Effector CD8-positive, alpha-beta T cell (primary cell): ENCODE data around the gene COL26A1.

Source experiments
- DNase-seq: peaks from one replicate; lab custom pipeline; 2025; lab: John Stamatoyannopoulos, UW

The COL26A1 gene

GRCh38 chr7:101373812-101374614 is 11.3 kb downstream of the COL26A1 start:
- no peak for DNase-seq

DNA sequence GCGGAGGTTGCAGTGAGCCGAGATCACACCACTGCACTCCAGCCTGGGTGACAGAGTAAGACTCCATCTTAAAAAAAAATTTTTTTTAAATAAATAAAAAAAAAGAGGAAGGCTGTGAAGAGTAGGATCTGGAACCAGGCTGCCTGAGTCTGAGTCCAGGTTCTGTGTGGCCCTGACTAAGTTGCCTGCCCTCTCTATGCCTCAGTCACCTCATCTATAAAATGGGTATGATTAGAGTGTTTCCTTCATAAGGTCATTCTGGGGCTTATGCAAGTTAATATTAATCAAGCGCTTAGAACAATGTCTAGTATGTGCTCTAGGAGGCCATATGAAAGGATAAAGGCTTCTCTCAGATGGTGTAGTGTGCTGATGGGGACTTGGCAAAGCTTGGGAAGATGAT is 12.3 kb downstream of the COL26A1 start:
- DNase-seq: no peak

- DNase-seq: no peak
Observed at GRCh38 chr7:101376601-101377000, 13.9 kb downstream of the COL26A1 start.

- DNase-seq: no peak
Observed at GRCh38 chr7:101377189-101377736, 14.6 kb downstream of the COL26A1 start.

DNA sequence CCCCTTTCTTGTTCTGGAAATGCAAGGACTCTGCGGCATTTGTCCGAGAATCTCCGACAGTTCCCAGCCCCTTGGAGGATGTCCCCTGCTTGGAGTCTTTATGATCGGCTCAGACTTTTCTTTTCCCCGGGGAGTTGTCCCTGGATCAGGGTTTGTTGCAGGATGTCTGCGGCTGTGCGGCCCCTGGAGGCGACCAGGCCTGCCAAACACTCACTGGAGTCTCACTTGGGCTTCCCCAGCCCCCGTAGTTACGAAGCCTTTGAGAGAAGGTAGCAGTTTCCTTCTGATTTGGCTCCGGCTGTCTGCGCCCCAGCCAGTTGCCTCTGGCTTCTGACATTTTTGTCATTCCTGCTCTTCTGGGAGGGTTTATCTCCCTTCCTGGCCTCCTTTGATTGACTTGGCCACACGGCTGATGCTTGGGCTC is 16.1 kb downstream of the COL26A1 start:
- DNase-seq: no peak

DNA sequence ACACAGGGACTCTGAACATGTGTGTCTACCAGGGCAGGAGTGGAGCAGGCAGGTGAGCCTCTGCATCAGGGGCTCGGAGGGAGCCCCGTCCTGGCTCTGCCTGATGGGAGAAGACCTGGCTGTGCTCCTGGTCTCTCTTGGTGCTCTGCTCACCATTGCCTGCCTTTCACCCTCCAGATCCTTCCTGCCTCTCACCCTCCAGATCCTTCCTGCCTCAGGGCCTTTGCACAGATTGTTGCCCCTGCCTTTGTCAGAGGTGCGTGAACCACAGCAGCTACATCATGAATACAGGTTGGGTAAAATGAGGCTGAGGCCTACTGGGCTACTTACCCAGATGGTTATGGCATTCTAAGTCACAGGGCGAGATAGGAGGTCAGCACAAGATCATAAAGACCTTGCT is 16.6 kb downstream of the COL26A1 start:
- no peak for DNase-seq

DNA sequence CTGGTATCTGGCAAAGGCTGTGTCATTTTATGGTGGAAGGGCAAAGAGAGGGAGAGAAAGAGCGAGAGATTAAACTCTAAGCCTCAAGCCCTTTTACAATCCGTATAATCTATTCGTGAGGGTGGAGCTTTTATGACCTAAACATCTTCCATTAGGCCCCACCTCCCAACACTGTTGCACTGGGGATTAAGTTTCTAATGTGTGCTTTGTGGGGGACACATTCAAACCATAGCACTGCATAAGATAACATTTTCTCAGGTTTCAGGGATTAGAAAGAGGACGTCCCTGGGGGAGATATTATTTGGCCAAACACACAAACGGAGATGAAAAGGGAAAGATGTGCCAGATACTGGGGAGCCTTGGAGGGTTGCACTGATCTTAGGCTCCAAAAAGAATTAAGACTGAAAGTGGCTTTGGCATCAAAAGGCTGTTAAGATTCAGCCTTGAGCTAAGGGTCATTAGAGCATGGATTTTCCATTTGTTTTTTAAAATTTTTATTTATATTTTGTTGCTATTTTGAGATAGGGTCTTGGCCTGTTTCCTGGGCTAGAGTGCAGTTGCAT is 19.0 kb downstream of the COL26A1 start:
- DNase-seq: no peak

DNA sequence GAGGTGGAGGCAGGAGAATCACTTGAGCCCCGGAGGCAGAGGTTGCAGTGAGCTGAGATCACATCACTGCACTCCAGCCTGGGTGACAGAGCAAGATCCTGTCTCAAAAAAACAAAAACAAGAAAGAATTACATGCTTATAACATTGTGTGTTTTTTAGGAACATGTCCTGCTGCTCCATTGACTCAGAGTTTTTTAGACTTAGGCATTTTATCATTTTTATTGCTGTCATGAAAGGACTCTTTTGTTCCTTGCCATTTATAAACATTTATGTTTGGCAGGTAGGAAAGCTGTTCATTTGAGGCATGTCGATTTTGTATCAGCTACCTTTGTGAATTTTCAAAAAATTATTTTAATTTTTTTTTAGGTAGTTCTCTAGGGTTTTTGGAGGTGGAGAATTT is 20.3 kb downstream of the COL26A1 start:
- no peak for DNase-seq

GRCh38 chr7:101386177-101386557 is 23.5 kb downstream of the COL26A1 start:
- no peak for DNase-seq

GRCh38 chr7:101386558-101387231 is 24.0 kb downstream of the COL26A1 start:
- DNase-seq: no peak

DNA sequence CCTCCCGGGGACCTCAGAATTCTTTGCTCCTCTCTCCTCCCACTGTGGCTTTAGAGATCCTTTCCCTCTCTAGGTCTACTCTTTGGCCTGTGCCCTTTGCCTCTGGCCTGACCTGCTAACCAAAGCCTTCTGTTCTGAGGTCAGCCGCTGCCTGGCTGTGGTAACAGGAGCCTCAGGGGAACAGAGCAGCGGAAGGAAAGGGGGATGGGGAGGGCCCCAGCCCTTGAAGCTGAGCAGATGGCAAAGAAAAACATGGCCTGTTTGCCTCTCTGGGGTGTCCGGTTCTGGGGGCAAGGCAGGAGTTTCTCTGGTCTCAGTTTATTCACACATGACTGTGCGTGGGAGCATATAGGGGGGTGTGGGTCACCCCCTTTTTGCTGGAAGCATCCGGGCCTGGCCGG is 28.2 kb downstream of the COL26A1 start:
- DNase-seq: no peak

DNA sequence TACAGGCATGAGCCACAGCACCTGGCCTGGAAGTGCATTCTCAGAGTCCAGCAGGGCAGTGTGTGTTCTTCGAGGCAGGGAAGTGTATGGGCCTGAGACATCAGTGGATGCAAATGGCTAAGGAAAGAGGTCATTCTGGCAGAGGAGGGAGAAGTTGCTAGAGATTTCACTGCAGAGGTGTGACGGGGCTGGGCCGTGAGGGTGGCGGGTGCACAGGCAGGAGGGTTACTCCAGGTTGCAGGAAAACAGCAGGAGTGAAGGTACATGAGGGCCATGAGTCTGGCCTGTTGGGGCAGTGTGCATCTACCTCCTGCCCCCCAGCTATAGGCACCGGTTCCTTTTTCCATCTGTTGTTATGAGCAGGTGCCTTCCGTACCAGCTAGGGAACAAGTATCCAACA is 29.3 kb downstream of the COL26A1 start:
- DNase-seq: no peak

- DNase-seq: no peak
Observed at GRCh38 chr7:101393865-101394264, 31.2 kb downstream of the COL26A1 start.

DNA sequence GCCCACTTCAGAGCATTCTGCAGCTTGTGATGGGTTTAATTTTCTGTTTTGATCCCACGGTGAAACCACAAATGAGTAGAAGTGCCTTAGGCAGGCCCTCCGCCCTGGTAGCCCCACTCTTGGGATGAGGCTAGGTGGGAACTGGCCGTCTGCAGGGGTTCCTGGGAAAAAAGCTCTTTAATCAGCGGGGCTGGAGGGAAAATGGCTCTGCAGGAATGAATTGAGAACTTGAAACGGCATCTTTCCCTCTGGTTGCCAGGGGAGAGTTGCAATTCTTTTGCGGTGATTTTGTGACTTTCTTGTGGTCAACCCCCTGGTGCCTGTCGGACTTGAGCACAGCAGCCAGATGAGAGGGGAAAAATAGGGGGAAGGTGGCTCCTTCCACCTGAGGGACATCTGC is 32.7 kb downstream of the COL26A1 start:
- no peak for DNase-seq

DNA sequence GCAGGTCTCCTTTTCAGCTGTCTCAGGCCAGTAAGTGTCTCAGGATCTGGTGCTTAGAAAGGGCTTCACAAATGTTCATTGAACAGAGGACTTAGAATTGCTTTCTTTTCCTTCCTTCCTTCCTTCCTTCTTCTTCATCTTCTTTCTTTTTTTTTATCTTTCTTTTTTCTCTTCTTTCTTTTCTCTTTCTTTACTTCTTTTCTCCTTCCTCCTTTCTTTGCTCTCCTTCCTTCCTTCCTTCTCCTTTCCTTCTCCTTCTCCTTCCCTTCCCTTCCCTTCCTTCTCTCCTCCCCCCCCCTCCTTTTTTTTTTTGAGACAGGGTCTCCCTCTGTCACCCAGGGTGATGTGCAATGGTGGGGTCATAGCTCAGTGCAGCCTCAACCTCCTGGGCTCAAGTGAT is 34.6 kb downstream of the COL26A1 start:
- no peak for DNase-seq

- no peak for DNase-seq
Observed at GRCh38 chr7:101397770-101398324, 35.2 kb downstream of the COL26A1 start.

DNA sequence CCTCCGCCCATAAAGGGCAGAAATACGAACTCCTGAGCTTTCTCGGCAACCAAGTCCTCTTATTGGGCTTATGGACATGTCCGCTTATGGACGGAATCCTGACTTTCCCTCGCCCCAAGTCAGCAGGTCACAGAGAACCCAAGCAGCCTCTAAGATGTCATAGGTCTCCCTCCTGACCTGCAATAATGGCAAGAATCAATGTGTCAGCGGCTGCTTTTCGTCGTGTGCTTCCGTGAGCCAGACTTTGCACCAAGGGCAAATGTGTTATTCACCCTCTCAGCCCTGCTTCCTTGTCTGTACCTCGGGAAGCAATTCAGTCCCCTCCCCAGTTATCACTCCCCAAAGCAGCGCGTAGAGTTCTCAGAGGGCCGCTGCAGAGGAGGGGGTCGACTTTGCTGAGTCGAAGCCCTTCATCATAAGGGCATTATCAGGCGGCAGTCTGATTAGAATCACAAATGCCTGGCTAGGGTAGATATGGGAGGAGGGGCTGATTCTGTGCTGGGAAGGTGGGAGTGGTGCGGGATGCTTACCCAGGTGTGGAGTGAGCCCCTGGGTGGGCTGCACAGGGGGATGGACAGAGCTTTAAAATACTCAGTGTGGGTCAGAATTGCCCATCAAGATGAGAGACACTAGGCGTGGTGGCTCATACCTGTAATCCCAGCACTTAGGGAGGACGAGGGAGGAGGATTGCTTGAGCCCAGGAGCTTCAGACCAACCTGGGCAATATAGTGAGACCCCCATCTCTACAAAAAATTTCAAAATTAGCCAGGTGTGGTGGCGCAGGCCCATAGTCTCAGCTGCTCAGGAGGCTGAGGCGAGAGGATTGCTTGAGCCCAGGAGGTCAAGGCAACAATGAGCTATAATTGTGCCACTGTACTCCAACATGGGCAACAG is 36.0 kb downstream of the COL26A1 start:
- no peak for DNase-seq

DNA sequence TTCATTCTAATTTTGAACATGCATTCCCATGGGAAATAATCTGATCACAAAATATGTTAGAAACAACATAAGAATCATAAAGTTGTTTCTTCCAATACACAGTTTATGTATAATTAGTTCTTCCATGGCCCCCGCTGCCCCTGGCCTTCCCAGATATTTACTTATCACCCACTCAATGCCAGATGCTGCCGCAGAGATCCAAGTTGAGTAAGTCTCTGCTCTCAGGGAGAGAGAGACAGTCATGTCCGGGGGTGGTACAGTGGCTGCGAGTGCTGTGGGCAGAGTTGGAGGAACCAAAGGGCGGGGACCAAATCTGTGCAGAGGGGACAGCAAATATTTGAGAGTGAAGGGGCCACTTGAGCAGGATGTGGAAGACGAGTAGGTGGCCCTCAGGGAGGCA is 37.1 kb downstream of the COL26A1 start:
- no peak for DNase-seq

DNA sequence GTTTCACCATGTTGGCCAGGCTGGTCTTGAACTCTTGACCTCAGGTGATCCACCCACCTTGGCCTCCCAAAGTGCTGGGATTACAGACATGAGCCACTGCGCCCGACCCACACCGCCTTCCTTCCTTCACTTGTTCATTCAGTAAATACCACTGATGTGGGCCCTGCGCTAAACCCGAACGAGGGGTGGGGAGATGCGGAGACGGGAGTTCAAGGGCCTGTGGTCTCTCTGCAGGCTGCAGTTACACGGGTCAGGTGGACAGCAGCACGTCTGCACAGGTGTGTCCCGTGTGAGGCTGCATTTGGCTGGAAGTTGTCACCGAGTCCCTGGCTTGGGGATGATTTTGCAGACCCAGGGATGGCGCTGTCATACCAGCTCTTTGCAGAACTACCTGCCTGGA is 38.1 kb downstream of the COL26A1 start:
- DNase-seq: no peak

- no peak for DNase-seq
Observed at GRCh38 chr7:101401390-101402080, 38.9 kb downstream of the COL26A1 start.
